ENCODE measurements around the gene ZBTB16.

DNA sequence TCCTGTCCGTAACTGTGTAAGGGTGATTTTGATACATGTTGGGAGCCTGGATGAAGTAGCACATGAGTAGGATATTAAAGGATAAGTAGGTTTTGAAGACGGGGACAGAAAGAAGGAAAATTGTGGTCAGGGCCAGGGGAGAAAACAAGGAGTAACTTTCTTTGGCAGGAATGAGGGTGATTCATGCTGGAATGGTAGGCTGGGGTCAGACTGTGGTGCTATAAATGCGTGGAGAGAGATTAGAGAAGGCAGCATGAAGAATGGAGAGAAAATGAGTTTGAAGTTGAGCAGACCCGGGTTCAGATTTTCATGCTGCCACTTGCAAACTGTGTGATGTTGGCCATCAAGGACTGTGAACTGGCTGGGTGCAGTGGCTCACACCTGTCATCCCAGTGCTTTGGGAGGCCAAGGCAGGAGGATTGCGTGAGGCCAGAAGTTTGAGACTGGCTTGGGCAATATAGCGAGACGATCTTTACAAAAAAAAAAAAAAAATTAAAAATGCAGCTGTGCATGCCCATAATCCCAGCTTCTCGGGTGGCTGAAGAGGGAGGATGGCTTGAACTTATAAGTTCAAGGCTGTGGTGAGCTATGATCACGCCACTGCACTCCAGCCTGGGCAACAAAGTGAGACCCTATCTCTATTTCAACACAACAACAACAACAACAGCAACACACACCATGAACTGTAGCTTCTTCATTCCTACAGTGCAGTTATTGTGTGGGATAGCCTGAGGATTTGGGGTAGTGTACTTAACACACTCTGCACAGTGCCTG is 22.3 kb downstream of the ZBTB16 start:
- TF ChIP-seq, protein P1, sequence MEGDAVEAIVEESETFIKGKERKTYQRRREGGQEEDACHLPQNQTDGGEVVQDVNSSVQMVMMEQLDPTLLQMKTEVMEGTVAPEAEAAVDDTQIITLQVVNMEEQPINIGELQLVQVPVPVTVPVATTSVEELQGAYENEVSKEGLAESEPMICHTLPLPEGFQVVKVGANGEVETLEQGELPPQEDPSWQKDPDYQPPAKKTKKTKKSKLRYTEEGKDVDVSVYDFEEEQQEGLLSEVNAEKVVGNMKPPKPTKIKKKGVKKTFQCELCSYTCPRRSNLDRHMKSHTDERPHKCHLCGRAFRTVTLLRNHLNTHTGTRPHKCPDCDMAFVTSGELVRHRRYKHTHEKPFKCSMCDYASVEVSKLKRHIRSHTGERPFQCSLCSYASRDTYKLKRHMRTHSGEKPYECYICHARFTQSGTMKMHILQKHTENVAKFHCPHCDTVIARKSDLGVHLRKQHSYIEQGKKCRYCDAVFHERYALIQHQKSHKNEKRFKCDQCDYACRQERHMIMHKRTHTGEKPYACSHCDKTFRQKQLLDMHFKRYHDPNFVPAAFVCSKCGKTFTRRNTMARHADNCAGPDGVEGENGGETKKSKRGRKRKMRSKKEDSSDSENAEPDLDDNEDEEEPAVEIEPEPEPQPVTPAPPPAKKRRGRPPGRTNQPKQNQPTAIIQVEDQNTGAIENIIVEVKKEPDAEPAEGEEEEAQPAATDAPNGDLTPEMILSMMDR (IDR thresholded peaks at IDR 0.05): no peak
- no peak for TF ChIP-seq POLR2A (IDR thresholded peaks at IDR 0.05)
- peak in 1 of 3 donors; percentile 33 for TF ChIP-seq POLR2AphosphoS5 (IDR thresholded peaks at IDR 0.05)

Measured in stomach (tissue), 4 donors.